ENCODE measurements around the gene COQ8B. TPM values are rescaled to one million over a fixed set of nuclear protein-coding genes. Genes with fewer than 3 reads are reported as not detected.

The COQ8B gene
- total RNA-seq, 1 experiment from 2014 or later, result 19.5 TPM

DNA sequence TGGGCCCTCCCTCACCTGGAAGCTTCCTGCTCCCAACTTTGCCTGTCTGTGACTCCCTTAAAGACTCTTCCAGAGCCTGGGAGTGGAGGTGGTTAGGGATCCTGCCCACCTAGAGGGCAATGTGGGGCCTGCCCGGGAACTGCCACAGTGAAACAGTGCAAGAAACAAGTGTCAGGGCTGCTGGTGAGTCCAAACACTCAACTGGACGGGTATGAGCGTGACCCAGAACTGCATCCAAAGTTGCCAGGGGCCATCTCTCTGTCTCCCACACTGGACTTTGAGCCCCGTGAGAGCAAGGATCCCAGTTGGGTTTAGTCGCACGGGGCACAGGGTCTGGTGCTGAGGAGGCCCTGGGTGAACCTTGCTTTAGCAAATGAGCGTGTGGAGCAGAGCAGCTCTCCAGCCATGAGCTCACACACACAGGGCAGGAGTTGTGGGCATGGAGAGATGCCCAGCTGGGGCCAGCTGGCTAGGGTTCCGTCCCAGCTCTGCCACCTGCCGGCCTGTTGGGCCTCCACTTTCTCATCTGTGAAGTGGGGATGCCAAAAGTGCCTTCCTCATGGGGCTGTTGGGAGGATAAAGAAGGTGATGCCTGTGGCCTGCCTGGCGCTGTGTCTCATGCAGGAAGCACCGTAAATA is 23.4 kb downstream of the COQ8B start:
- ATAC-seq (no peak), DNase-seq (no peak)
- no peak overlapping the region for H3K9ac ChIP-seq (ENCODE audit: low read length)
- CTCF ChIA-PET, result no interaction called here
- BruUV-seq (replicated peaks), result no TSS peak
- H4K20me1 ChIP-seq (ENCODE audit: low read length), result no peaks in the 10 kb centered on the region
- no peaks in the 10 kb centered on the region for H3K9me2 ChIP-seq (replicated peaks; ENCODE audit: low read length)
- no peak overlapping the region for H3K27ac ChIP-seq (ENCODE audit: low read length)
- H3K36me3 ChIP-seq (ENCODE audit: low read depth, low read length), result no peaks in the 10 kb centered on the region
- intact Hi-C loops (cut with micrococcal nuclease), result no loop called here
- peaks cover 24% of the 10 kb centered on the region for H3K4me1 ChIP-seq (ENCODE audit: insufficient read depth, low read length)
- H3K4me2 ChIP-seq (ENCODE audit: low read length), result no peak overlapping the region
- POLR2A ChIA-PET (ENCODE audit: unreplicated experiment), result no interaction called here
- H3K27me3 ChIP-seq (ENCODE audit: low read length), result no peaks in the 10 kb centered on the region
- no peak overlapping the region for H3K4me3 ChIP-seq (ENCODE audit: low read length)
- TF ChIP-seq, protein P1, sequence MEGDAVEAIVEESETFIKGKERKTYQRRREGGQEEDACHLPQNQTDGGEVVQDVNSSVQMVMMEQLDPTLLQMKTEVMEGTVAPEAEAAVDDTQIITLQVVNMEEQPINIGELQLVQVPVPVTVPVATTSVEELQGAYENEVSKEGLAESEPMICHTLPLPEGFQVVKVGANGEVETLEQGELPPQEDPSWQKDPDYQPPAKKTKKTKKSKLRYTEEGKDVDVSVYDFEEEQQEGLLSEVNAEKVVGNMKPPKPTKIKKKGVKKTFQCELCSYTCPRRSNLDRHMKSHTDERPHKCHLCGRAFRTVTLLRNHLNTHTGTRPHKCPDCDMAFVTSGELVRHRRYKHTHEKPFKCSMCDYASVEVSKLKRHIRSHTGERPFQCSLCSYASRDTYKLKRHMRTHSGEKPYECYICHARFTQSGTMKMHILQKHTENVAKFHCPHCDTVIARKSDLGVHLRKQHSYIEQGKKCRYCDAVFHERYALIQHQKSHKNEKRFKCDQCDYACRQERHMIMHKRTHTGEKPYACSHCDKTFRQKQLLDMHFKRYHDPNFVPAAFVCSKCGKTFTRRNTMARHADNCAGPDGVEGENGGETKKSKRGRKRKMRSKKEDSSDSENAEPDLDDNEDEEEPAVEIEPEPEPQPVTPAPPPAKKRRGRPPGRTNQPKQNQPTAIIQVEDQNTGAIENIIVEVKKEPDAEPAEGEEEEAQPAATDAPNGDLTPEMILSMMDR (conservative IDR thresholded peaks at IDR 0.05; ENCODE audit: low read depth, low read length), result no peak
- TF ChIP-seq EZH2 (IDR thresholded peaks at IDR 0.05; ENCODE audit: low read length, unreplicated experiment) (no peak), EZH2phosphoT487 (IDR thresholded peaks at IDR 0.05; ENCODE audit: borderline replicate concordance, low read length) (no peak)
- H2AFZ ChIP-seq (ENCODE audit: low read length), result no peak overlapping the region
- H3K79me2 ChIP-seq (ENCODE audit: low read length), result peaks cover 19% of the 10 kb centered on the region
- no peaks in the 10 kb centered on the region for H3K9me3 ChIP-seq (ENCODE audit: low read length)
- H3F3A ChIP-seq (ENCODE audit: low read length, unreplicated experiment), result no peaks in the 10 kb centered on the region

DNA sequence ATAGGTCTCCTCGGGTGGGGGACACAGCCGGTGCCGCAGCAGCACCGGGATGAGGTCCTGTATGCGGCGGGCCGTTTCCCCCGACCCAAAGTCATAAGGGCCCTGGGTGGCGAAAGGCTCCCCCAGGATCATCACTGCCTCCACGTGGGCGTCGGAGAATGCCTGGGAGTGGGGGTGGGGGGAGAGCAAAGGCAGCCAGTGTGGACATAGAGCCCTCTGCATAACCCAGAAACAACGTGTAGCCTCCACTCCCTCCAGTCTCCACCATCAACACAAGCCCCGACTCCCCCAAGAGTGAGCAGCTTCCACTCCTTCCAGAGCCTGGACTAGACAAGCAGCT is 24.5 kb downstream of the COQ8B start:
- TF ChIP-seq EZH2phosphoT487 (IDR thresholded peaks at IDR 0.05; ENCODE audit: borderline replicate concordance, low read length) (no peak), EZH2 (IDR thresholded peaks at IDR 0.05; ENCODE audit: low read length, unreplicated experiment) (no peak)
- TF ChIP-seq, protein P1 (conservative IDR thresholded peaks at IDR 0.05; ENCODE audit: low read depth, low read length), result no peak
- BruUV-seq (replicated peaks), result no TSS peak
- no peak overlapping the region for H3K9ac ChIP-seq (ENCODE audit: low read length)
- H4K20me1 ChIP-seq (ENCODE audit: low read length), result no peaks in the 10 kb centered on the region
- H3K4me2 ChIP-seq (ENCODE audit: low read length), result no peak overlapping the region
- H3K79me2 ChIP-seq (ENCODE audit: low read length), result peaks cover 25% of the 10 kb centered on the region
- peaks cover 24% of the 10 kb centered on the region for H3K4me1 ChIP-seq (ENCODE audit: insufficient read depth, low read length)
- DNase-seq (no peak), ATAC-seq (no peak)
- ChIA-PET POLR2A (ENCODE audit: unreplicated experiment) (no interaction called here), CTCF (no interaction called here)
- no peak overlapping the region for H3K27ac ChIP-seq (ENCODE audit: low read length)
- no peak overlapping the region for H3K4me3 ChIP-seq (ENCODE audit: low read length)
- no peak overlapping the region for H2AFZ ChIP-seq (ENCODE audit: low read length)
- intact Hi-C loops (cut with micrococcal nuclease), result no loop called here
- H3K27me3 ChIP-seq (ENCODE audit: low read length), result no peaks in the 10 kb centered on the region
- no peaks in the 10 kb centered on the region for H3K9me2 ChIP-seq (replicated peaks; ENCODE audit: low read length)
- no peaks in the 10 kb centered on the region for H3K9me3 ChIP-seq (ENCODE audit: low read length)
- no peaks in the 10 kb centered on the region for H3F3A ChIP-seq (ENCODE audit: low read length, unreplicated experiment)
- H3K36me3 ChIP-seq (ENCODE audit: low read depth, low read length), result no peaks in the 10 kb centered on the region

DNA sequence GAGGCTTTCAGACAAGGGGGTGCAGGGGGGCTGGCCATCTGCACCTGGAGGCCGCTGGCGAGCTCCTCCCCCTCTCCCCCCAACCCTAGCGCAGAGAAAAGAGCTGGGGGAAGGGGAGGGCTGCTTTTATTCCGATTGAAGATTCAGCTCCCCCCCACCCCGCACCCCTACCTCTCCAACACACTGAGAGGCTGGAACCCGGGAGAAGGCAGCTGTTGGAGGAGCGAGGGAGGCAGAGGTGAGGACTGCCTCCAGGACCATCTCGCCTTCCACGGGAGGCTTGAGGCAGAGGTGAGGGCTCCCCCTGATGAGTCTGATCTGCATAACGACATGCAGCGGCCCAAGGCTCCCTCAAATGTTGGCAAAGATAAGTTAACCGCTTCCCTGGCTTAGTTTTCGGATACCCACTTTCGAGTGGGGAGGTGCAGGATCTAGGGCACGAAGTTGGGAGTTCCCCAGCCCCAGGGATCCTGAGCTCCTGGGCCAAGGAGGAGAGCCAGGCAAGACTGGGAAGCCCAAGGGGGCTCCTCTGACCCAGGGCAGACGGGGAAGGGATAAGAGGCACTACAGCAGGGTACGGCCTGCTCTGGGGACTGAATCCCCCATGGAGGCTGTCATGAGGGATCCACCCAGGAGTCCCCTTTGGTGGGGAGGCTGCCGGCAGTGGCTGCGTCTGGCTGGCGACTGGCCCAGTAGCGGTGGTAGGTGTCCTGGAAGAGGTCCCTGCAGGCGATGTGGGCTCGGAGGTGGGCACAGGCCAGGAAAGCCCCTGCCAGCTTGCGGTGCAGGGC is 25.1 kb downstream of the COQ8B start:
- peaks cover 25% of the 10 kb centered on the region for H3K79me2 ChIP-seq (ENCODE audit: low read length)
- no peaks in the 10 kb centered on the region for H3K36me3 ChIP-seq (ENCODE audit: low read depth, low read length)
- no peaks in the 10 kb centered on the region for H3F3A ChIP-seq (ENCODE audit: low read length, unreplicated experiment)
- BruUV-seq (replicated peaks), result no TSS peak
- peak overlapping the region; percentile 70; the same call in 1 of the 2 replicates for H3K4me3 ChIP-seq (ENCODE audit: low read length)
- H2AFZ ChIP-seq (ENCODE audit: low read length), result no peak overlapping the region
- no peaks in the 10 kb centered on the region for H3K9me2 ChIP-seq (replicated peaks; ENCODE audit: low read length)
- intact Hi-C loops (cut with micrococcal nuclease), result no loop called here
- no peak for TF ChIP-seq EZH2 (IDR thresholded peaks at IDR 0.05; ENCODE audit: low read length, unreplicated experiment)
- TF ChIP-seq, protein P1 (conservative IDR thresholded peaks at IDR 0.05; ENCODE audit: low read depth, low read length), result no peak
- TF ChIP-seq EZH2phosphoT487 (IDR thresholded peaks at IDR 0.05; ENCODE audit: borderline replicate concordance, low read length), result no peak
- no peaks in the 10 kb centered on the region for H3K9me3 ChIP-seq (ENCODE audit: low read length)
- H3K4me2 ChIP-seq (ENCODE audit: low read length), result peak overlapping the region; percentile 95
- CTCF ChIA-PET, result no interaction called here
- no peaks in the 10 kb centered on the region for H3K27me3 ChIP-seq (ENCODE audit: low read length)
- ATAC-seq, result no peak
- H4K20me1 ChIP-seq (ENCODE audit: low read length), result no peaks in the 10 kb centered on the region
- peak overlapping the region; percentile 84 for H3K27ac ChIP-seq (ENCODE audit: low read length)
- no peak for DNase-seq
- H3K4me1 ChIP-seq (ENCODE audit: insufficient read depth, low read length), result peaks cover 24% of the 10 kb centered on the region
- POLR2A ChIA-PET (ENCODE audit: unreplicated experiment), result no interaction called here
- H3K9ac ChIP-seq (ENCODE audit: low read length), result peak overlapping the region; percentile 92
